ENCODE data around the gene PLXNA2. TPM values are rescaled to one million over a fixed set of nuclear protein-coding genes. Genes with fewer than 3 reads are reported as not detected.

Gene PLXNA2
- total RNA-seq, 1 donor from 2014 or later = 38.3 TPM

GRCh38 chr1:208194944-208195343, 49.2 kb downstream of the PLXNA2 start:
- intact Hi-C loops (cut with DNase I) = no loop called here
- no peak for TF ChIP-seq CTCF (IDR thresholded peaks at IDR 0.05)
- TF ChIP-seq POLR2A (IDR thresholded peaks at IDR 0.05) = no peak
- no peak for TF ChIP-seq POLR2AphosphoS5 (IDR thresholded peaks at IDR 0.05; ENCODE audit: insufficient read depth in 1 of 2, low read depth in 1 of 2)
- Histone ChIP-seq H3K27me3 (no peaks in the 10 kb centered on the region), H3K4me1 (no peaks in the 10 kb centered on the region), H3K4me3 (no peak overlapping the region), H3K27ac (no peak overlapping the region), H3K36me3 (no peaks in the 10 kb centered on the region), H3K9me3 (no peaks in the 10 kb centered on the region)
- no peak for DNase-seq (ENCODE audit: extremely low spot score in 2 of 2)

DNA sequence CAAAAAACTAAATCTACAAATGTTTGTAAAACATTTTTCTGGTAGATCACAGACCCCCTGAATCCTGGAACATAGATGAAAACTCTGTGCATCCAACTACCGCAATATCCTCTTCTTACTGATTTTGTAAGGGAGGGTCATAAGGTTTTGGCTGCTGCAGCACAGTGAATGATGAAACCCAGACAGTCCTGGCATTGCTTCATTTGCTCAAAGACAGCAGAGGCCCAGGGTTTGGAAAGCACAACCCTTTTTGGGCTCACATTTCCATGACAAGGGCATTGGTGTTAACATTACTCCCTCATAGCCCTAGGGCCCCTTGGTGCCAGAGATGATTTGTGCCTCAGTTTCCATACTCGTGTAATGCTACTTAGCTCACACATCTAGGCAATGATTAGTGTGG, 51.2 kb downstream of the PLXNA2 start:
- Histone ChIP-seq H3K36me3 (no peaks in the 10 kb centered on the region), H3K4me3 (no peak overlapping the region), H3K4me1 (no peaks in the 10 kb centered on the region), H3K9me3 (no peaks in the 10 kb centered on the region), H3K27ac (no peak overlapping the region), H3K27me3 (no peaks in the 10 kb centered on the region)
- DNase-seq (ENCODE audit: extremely low spot score in 2 of 2) = no peak
- intact Hi-C loops (cut with DNase I) = no loop called here
- no peak for TF ChIP-seq CTCF (IDR thresholded peaks at IDR 0.05)
- TF ChIP-seq POLR2AphosphoS5 (IDR thresholded peaks at IDR 0.05; ENCODE audit: insufficient read depth in 1 of 2, low read depth in 1 of 2) = no peak
- no peak for TF ChIP-seq POLR2A (IDR thresholded peaks at IDR 0.05)

DNA sequence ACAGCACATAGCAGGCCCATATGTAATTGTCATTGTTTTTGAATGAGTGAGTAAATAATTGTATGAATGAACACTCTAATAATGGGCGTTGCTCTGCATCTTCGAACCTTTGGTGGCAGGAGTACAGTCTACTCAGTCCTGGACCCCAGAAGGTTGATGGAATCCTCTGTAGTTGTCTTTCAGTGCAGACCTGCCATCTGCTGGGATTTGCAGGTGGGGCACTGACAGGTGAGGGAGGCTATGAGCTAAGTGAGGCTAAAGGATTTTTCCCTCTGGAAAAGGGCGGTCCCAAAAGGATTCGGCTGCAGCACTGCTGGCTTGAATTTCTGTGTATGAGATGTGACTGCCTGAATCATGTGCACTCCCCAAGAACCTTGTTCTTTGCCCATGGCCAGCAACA, 53.4 kb downstream of the PLXNA2 start:
- H3K27me3 ChIP-seq = no peaks in the 10 kb centered on the region
- H3K36me3 ChIP-seq = no peaks in the 10 kb centered on the region
- no peak for TF ChIP-seq POLR2A (IDR thresholded peaks at IDR 0.05)
- TF ChIP-seq CTCF (IDR thresholded peaks at IDR 0.05) = no peak
- TF ChIP-seq POLR2AphosphoS5 (IDR thresholded peaks at IDR 0.05; ENCODE audit: insufficient read depth in 1 of 2, low read depth in 1 of 2) = no peak
- intact Hi-C loops (cut with DNase I) = no loop called here
- no peak overlapping the region for H3K27ac ChIP-seq
- H3K9me3 ChIP-seq = no peaks in the 10 kb centered on the region
- peaks cover 4% of the 10 kb centered on the region for H3K4me1 ChIP-seq
- H3K4me3 ChIP-seq = no peak overlapping the region
- no peak for DNase-seq (ENCODE audit: extremely low spot score in 2 of 2)

DNA sequence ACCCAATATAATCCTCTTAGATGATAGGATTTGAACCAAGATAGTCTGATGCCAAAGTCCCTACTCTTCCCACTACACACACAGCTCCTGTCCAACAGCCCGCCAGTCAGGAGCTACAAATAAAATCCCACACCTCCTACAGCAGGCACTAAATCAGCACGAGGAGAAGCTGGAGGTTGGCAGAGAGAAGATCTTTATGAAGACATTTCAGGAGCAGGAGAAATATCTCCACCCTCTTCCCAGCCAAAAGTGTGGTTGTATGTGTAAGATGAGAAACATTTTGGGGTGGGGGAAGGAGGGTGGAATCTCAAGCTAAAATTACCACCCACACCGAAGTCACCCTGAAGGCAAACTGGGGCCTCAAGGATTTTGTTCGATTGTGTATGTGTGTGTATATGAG, 54.5 kb downstream of the PLXNA2 start:
- H3K36me3 ChIP-seq = no peaks in the 10 kb centered on the region
- H3K9me3 ChIP-seq = no peaks in the 10 kb centered on the region
- DNase-seq (ENCODE audit: extremely low spot score in 2 of 2) = no peak
- peaks cover 14% of the 10 kb centered on the region for H3K4me1 ChIP-seq
- no peaks in the 10 kb centered on the region for H3K27me3 ChIP-seq
- intact Hi-C loops (cut with DNase I) = no loop called here
- no peak overlapping the region for H3K4me3 ChIP-seq
- H3K27ac ChIP-seq = no peak overlapping the region
- no peak for TF ChIP-seq POLR2AphosphoS5 (IDR thresholded peaks at IDR 0.05; ENCODE audit: insufficient read depth in 1 of 2, low read depth in 1 of 2)
- no peak for TF ChIP-seq POLR2A (IDR thresholded peaks at IDR 0.05)
- TF ChIP-seq CTCF (IDR thresholded peaks at IDR 0.05) = no peak

GRCh38 chr1:208189183-208189582, 55.0 kb downstream of the PLXNA2 start:
- Histone ChIP-seq H3K4me3 (no peak overlapping the region), H3K27me3 (no peaks in the 10 kb centered on the region), H3K27ac (no peak overlapping the region), H3K9me3 (no peaks in the 10 kb centered on the region), H3K36me3 (no peaks in the 10 kb centered on the region), H3K4me1 (peaks cover 17% of the 10 kb centered on the region)
- intact Hi-C loops (cut with DNase I) = no loop called here
- TF ChIP-seq POLR2A (IDR thresholded peaks at IDR 0.05) = no peak
- no peak for TF ChIP-seq POLR2AphosphoS5 (IDR thresholded peaks at IDR 0.05; ENCODE audit: insufficient read depth in 1 of 2, low read depth in 1 of 2)
- TF ChIP-seq CTCF (IDR thresholded peaks at IDR 0.05) = no peak
- DNase-seq (ENCODE audit: extremely low spot score in 2 of 2) = no peak

All from vagina (tissue), 2 donors.